ENCODE results near the gene STK11. TPM values are rescaled to one million over a fixed set of nuclear protein-coding genes. Genes with fewer than 3 reads are reported as not detected.

The STK11 gene
- total and polyA plus RNA-seq, 3 donors from 2014 or later, result 194 to 209 (median 197) TPM

GRCh38 chr19:1237027-1237659 is 31.6 kb downstream of the STK11 start:
- DNase-seq, result no peak
- peaks cover 47% of the 10 kb centered on the region for H3K4me1 ChIP-seq
- H3K36me3 ChIP-seq (ENCODE audit: low read depth, missing control alignments), result no peaks in the 10 kb centered on the region
- H3K27ac ChIP-seq, result no peak overlapping the region
- 1% methylated on average over 56 of the region's 60 CpGs; no CpG with 5 or more reads in 1 of the 2 donors for WGBS, 2 donors
- no peaks in the 10 kb centered on the region for H3K27me3 ChIP-seq
- intact Hi-C loops (cut with DNase I; ENCODE audit: low total_unique reads), result no loop called here
- peak overlapping the region; percentile 38 to 39 for H3K4me3 ChIP-seq
- TF ChIP-seq CTCF (IDR thresholded peaks at IDR 0.05) (no peak), POLR2A (IDR thresholded peaks at IDR 0.05) (no peak)
- H3K9me3 ChIP-seq, result no peaks in the 10 kb centered on the region

GRCh38 chr19:1237754-1238368 is 32.3 kb downstream of the STK11 start, which contains the start of gene CBARP:
Gene CBARP, minus strand, starts transcription at chr19:1238005. Its CDS starts 1,905 bp downstream, at chr19:1236100.
- Histone ChIP-seq H3K27ac (peak within 1 kb of the TSS; percentile 51 to 95), H3K36me3 (ENCODE audit: low read depth, missing control alignments) (no peaks in the 10 kb centered on the region), H3K4me1 (peaks cover 47% of the 10 kb centered on the region), H3K9me3 (no peaks in the 10 kb centered on the region), H3K4me3 (peak within 1 kb of the TSS; percentile 38 to 39), H3K27me3 (no peaks in the 10 kb centered on the region)
- DNase-seq, result no peak
- WGBS, 2 donors, result 2 to 5% methylated on average over 4 to 35 of the region's 87 CpGs
- peak in 1 of 3 experiments; percentile 2 for TF ChIP-seq CTCF (IDR thresholded peaks at IDR 0.05)
- TF ChIP-seq POLR2A (IDR thresholded peaks at IDR 0.05), result no peak
- intact Hi-C loops (cut with DNase I; ENCODE audit: low total_unique reads), result no loop called here

- Histone ChIP-seq H3K4me3 (no peak overlapping the region), H3K36me3 (ENCODE audit: low read depth, missing control alignments) (no peaks in the 10 kb centered on the region), H3K4me1 (peaks cover 46% of the 10 kb centered on the region), H3K27ac (peak overlapping the region; percentile 51 to 95), H3K27me3 (no peaks in the 10 kb centered on the region), H3K9me3 (no peaks in the 10 kb centered on the region)
- TF ChIP-seq POLR2A (IDR thresholded peaks at IDR 0.05), result no peak
- no peak for DNase-seq
- 44 to 47% methylated on average over 26 to 34 of the region's 34 CpGs for WGBS, 2 donors
- intact Hi-C loops (cut with DNase I; ENCODE audit: low total_unique reads), result no loop called here
Observed at GRCh38 chr19:1238369-1239303, 33.1 kb downstream of the STK11 start.

GRCh38 chr19:1239420-1239795 is 33.8 kb downstream of the STK11 start:
- no peak for TF ChIP-seq CTCF (IDR thresholded peaks at IDR 0.05)
- Histone ChIP-seq H3K27me3 (no peaks in the 10 kb centered on the region), H3K9me3 (no peaks in the 10 kb centered on the region), H3K27ac (peak overlapping the region; percentile 92 to 95), H3K4me1 (peaks cover 54% of the 10 kb centered on the region), H3K36me3 (ENCODE audit: low read depth, missing control alignments) (no peaks in the 10 kb centered on the region), H3K4me3 (peak overlapping the region in 1 of 2 donors; percentile 24)
- intact Hi-C loops (cut with DNase I; ENCODE audit: low total_unique reads), result no loop called here
- no peak for DNase-seq
- 60 to 65% methylated on average over 9 to 11 of the region's 11 CpGs for WGBS, 2 donors

Measured in testis (tissue), 3 donors.